Measurements from ENCODE around the gene PCDH15.

Gene PCDH15

GRCh38 chr10:54120806-54121205, 680.2 kb downstream of the PCDH15 start:
- DNase-seq: no peak

GRCh38 chr10:54108961-54109360, 692.1 kb downstream of the PCDH15 start:
- no peak for DNase-seq

- no peak for DNase-seq
Measured at GRCh38 chr10:54096892-54097291, 704.1 kb downstream of the PCDH15 start.

GRCh38 chr10:54094321-54094720, 706.7 kb downstream of the PCDH15 start:
- no peak for DNase-seq

- DNase-seq: no peak
Measured at GRCh38 chr10:54091237-54091636, 709.8 kb downstream of the PCDH15 start.

GRCh38 chr10:54081950-54082349, 719.1 kb downstream of the PCDH15 start:
- DNase-seq: no peak

GRCh38 chr10:54067361-54067760, 733.7 kb downstream of the PCDH15 start:
- no peak for DNase-seq

GRCh38 chr10:54066646-54067045, 734.4 kb downstream of the PCDH15 start:
- no peak for DNase-seq

- no peak for DNase-seq
Measured at GRCh38 chr10:54065106-54065505, 735.9 kb downstream of the PCDH15 start.

GRCh38 chr10:54064215-54064614, 736.8 kb downstream of the PCDH15 start:
- DNase-seq: no peak

- no peak for DNase-seq
Measured at GRCh38 chr10:54063514-54063913, 737.5 kb downstream of the PCDH15 start.

GRCh38 chr10:54060572-54060971, 740.5 kb downstream of the PCDH15 start:
- no peak for DNase-seq

GRCh38 chr10:54057357-54057756, 743.7 kb downstream of the PCDH15 start:
- DNase-seq: no peak

- DNase-seq: no peak
Measured at GRCh38 chr10:54026340-54026739, 774.7 kb downstream of the PCDH15 start.

- DNase-seq: no peak
Measured at GRCh38 chr10:54011117-54011516, 789.9 kb downstream of the PCDH15 start.

- no peak for DNase-seq
Measured at GRCh38 chr10:54010337-54010933, 790.6 kb downstream of the PCDH15 start.

- DNase-seq: no peak
Measured at GRCh38 chr10:54009672-54010071, 791.4 kb downstream of the PCDH15 start.

- no peak for DNase-seq
Measured at GRCh38 chr10:54002077-54002476, 799.0 kb downstream of the PCDH15 start.

- peak in 1 of 2 experiments; percentile 1 for DNase-seq
Measured at GRCh38 chr10:53997953-53998352, 803.1 kb downstream of the PCDH15 start.

GRCh38 chr10:53990799-53991238, 810.2 kb downstream of the PCDH15 start:
- DNase-seq: no peak

- DNase-seq: no peak
Measured at GRCh38 chr10:53983431-53983830, 817.6 kb downstream of the PCDH15 start.

GRCh38 chr10:53980210-53980609, 820.8 kb downstream of the PCDH15 start:
- DNase-seq: no peak

- no peak for DNase-seq
Measured at GRCh38 chr10:53978301-53978700, 822.7 kb downstream of the PCDH15 start.

- DNase-seq: no peak
Measured at GRCh38 chr10:53977267-53977666, 823.8 kb downstream of the PCDH15 start.

GRCh38 chr10:53957401-53957800, 843.6 kb downstream of the PCDH15 start:
- DNase-seq: no peak
